NT2/D1 (cell line): ENCODE data around the gene DCLK3.

Experiments used
- DNase-seq: peaks from one replicate; pipeline ENCODE4 v3.0.0-alpha.2; 2011; ENCODE audit warnings: low read depth, low spot score
- H3K27me3 ChIP-seq: 2 replicates; pipeline ENCODE4 v1.6.0; 2011; ENCODE audit warnings: mild to moderate bottlenecking; ENCODE audit not compliant: insufficient read length, insufficient read depth
- H3K36me3 ChIP-seq: 2 replicates; pipeline ENCODE4 v1.6.1; 2011; ENCODE audit warnings: mild to moderate bottlenecking, low read length, mixed read lengths; ENCODE audit not compliant: insufficient read depth, insufficient read length
- H3K4me1 ChIP-seq: 2 replicates; pipeline ENCODE4 v1.5.1; 2011; ENCODE audit not compliant: insufficient read depth, insufficient read length
- H3K4me3 ChIP-seq: 2 replicates; pipeline ENCODE4 v1.5.1; 2011; ENCODE audit warnings: low read depth; ENCODE audit not compliant: insufficient read length
- H3K9ac ChIP-seq: 2 replicates; pipeline ENCODE4 v1.6.0; 2011; ENCODE audit warnings: low read depth; ENCODE audit not compliant: insufficient read length
- H3K9me3 ChIP-seq: 2 replicates; pipeline ENCODE4 v1.5.1; 2011; ENCODE audit warnings: mild to moderate bottlenecking, low read length; ENCODE audit not compliant: insufficient read depth
- SUZ12 ChIP-seq: IDR thresholded peaks from 2 replicates; pipeline ENCODE4 v1.6.1; 2011; ENCODE audit not compliant: insufficient read length, insufficient read depth; ENCODE audit errors: extremely low read depth
- YY1 ChIP-seq: IDR thresholded peaks from 2 replicates; pipeline ENCODE4 v1.6.1; 2011; ENCODE audit not compliant: insufficient read length, insufficient read depth
- ZNF274 ChIP-seq: IDR thresholded peaks from 2 replicates; pipeline ENCODE4 v1.6.1; 2011; ENCODE audit warnings: mild to moderate bottlenecking, low read depth, low read length

DCLK3 gene

GRCh38 chr3:36730966-36731365, 33.4 kb downstream of the DCLK3 start:
- Histone ChIP-seq H3K27me3 (no peaks in the 10 kb centered on the region), H3K4me1 (no peaks in the 10 kb centered on the region), H3K9me3 (no peaks in the 10 kb centered on the region), H3K9ac (no peak overlapping the region), H3K36me3 (no peaks in the 10 kb centered on the region), H3K4me3 (no peak overlapping the region)
- TF ChIP-seq YY1, result no peak
- no peak for TF ChIP-seq SUZ12
- no peak for TF ChIP-seq ZNF274
- DNase-seq, result no peak

DNA sequence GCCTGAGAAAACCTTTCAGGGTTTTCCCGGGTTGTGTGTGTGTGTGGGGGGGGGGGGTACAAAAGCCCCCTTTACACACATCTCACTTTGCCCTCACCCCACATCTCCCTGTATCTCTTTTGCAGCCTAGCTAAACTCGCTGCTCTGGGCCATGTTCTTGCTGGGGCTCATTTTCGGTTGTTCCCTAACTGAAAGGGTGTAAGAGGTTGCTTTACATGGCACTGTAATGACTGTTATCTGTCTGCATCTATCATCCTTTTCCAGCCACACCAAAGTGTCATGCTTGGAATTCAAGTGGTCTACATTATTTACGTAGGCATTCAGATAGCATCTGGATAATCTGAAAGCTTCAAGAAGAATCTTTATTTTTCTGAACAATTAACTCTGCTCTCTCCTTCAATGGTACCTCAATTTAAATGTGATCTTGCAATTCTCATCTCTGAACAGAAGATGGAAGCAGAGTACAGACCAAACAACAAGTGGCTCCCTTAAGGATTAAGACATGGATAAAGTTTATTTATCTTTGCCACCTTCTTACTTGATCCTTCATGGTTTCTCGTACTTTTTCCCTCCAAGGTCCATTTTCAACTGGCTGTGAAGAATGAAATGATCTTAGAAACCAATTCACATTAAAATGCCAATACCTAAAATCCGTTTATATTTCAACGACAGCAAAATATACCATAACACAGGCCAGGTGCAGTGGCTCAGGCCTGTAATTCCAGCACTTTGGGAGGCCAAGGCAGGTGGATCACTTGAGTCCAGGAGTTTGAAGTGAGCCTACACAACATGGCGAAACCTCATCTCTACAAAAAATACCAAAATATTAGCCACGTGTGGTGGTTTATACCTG, 34.9 kb downstream of the DCLK3 start:
- Histone ChIP-seq H3K36me3 (no peaks in the 10 kb centered on the region), H3K9me3 (no peaks in the 10 kb centered on the region), H3K27me3 (no peaks in the 10 kb centered on the region), H3K4me3 (no peak overlapping the region), H3K9ac (no peak overlapping the region), H3K4me1 (no peaks in the 10 kb centered on the region)
- TF ChIP-seq ZNF274 (no peak), YY1 (no peak), SUZ12 (no peak)
- DNase-seq, result peak; percentile 27

GRCh38 chr3:36714343-36715086, 49.8 kb downstream of the DCLK3 start:
- DNase-seq, result no peak
- H3K9me3 ChIP-seq, result no peaks in the 10 kb centered on the region
- TF ChIP-seq SUZ12 (no peak), YY1 (no peak), ZNF274 (no peak)
- no peak overlapping the region for H3K4me3 ChIP-seq
- no peaks in the 10 kb centered on the region for H3K4me1 ChIP-seq
- no peak overlapping the region for H3K9ac ChIP-seq
- no peaks in the 10 kb centered on the region for H3K36me3 ChIP-seq
- no peaks in the 10 kb centered on the region for H3K27me3 ChIP-seq

DNA sequence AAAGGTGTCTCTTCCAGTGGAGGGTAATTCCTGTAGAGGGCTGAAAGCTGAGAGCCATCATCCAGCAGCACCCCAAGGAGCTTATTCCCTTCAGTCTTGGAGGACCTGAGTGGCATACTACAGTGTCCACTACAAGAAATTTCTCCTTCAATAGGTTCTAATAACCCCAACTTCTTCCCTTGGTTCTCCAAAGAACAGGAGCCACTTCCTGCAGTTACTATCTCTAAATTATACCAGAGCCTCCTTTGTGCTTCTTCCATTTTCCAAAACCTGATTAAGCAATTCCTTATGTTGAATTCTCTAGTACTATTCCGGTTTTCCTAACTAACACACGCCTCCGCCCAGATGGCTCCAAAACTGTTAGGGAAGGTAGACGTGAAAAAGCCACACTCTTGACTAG, 50.4 kb downstream of the DCLK3 start:
- H3K27me3 ChIP-seq, result no peaks in the 10 kb centered on the region
- no peak overlapping the region for H3K9ac ChIP-seq
- no peak overlapping the region for H3K4me3 ChIP-seq
- DNase-seq, result no peak
- TF ChIP-seq YY1 (no peak), ZNF274 (no peak), SUZ12 (no peak)
- no peaks in the 10 kb centered on the region for H3K36me3 ChIP-seq
- H3K4me1 ChIP-seq, result no peaks in the 10 kb centered on the region
- no peaks in the 10 kb centered on the region for H3K9me3 ChIP-seq

GRCh38 chr3:36710606-36711005, 53.7 kb downstream of the DCLK3 start:
- Histone ChIP-seq H3K27me3 (no peaks in the 10 kb centered on the region), H3K9ac (no peak overlapping the region), H3K4me3 (no peak overlapping the region), H3K4me1 (no peaks in the 10 kb centered on the region), H3K9me3 (no peaks in the 10 kb centered on the region), H3K36me3 (no peaks in the 10 kb centered on the region)
- TF ChIP-seq SUZ12 (no peak), ZNF274 (no peak), YY1 (no peak)
- DNase-seq, result no peak

- H3K27me3 ChIP-seq, result no peaks in the 10 kb centered on the region
- no peaks in the 10 kb centered on the region for H3K4me1 ChIP-seq
- no peak overlapping the region for H3K9ac ChIP-seq
- no peak overlapping the region for H3K4me3 ChIP-seq
- no peaks in the 10 kb centered on the region for H3K36me3 ChIP-seq
- TF ChIP-seq ZNF274, result no peak
- no peak for TF ChIP-seq SUZ12
- no peak for TF ChIP-seq YY1
- no peaks in the 10 kb centered on the region for H3K9me3 ChIP-seq
- DNase-seq, result no peak
These were observed 54.5 kb downstream of the DCLK3 start for GRCh38 chr3:36709826-36710365.

GRCh38 chr3:36709281-36709680, 55.1 kb downstream of the DCLK3 start:
- Histone ChIP-seq H3K4me1 (no peaks in the 10 kb centered on the region), H3K27me3 (no peaks in the 10 kb centered on the region), H3K9me3 (no peaks in the 10 kb centered on the region), H3K36me3 (no peaks in the 10 kb centered on the region), H3K4me3 (no peak overlapping the region), H3K9ac (no peak overlapping the region)
- TF ChIP-seq SUZ12 (no peak), ZNF274 (no peak), YY1 (no peak)
- no peak for DNase-seq
